Spleen (tissue), 11 donors: Measurements from ENCODE around the gene NECAB2. TPM values are rescaled to one million over a fixed set of nuclear protein-coding genes. Genes with fewer than 3 reads are reported as not detected.

Source experiments
- DNase-seq: peaks from one replicate; pipeline ENCODE4 v3.0.0-alpha.2; 2020
- H3K27ac ChIP-seq, 8 donors: fragments of 200-600 bp; sonication (generic) in 7 of 8; 1 replicate in 4 of 8; 2 replicates in 4 of 8; pipeline versions ENCODE4 v1.5.0 to v1.8.0; 2016 to 2021; ENCODE audit warnings: inconsistent platforms in 4 of 8, mild to moderate bottlenecking in 4 of 8, moderate library complexity in 1 of 8
- H3K27me3 ChIP-seq, 7 donors: fragments of 200-600 bp; sonication (generic) in 6 of 7; replicated peaks in 1 of 7; 1 replicate in 4 of 7; 2 replicates in 3 of 7; pipeline versions ENCODE4 v1.5.0 to v1.8.0; 2016 to 2021; ENCODE audit warnings: inconsistent platforms in 3 of 7, mild to moderate bottlenecking in 1 of 7
- H3K36me3 ChIP-seq, 6 donors: fragments of 200-600 bp; sonication (generic) in 5 of 6; 1 replicate in 4 of 6; 2 replicates in 2 of 6; pipeline versions ENCODE4 v1.5.0 to v1.8.0; 2016 to 2021; ENCODE audit warnings: inconsistent platforms in 2 of 6
- H3K4me1 ChIP-seq, 6 donors: fragments of 200-600 bp; sonication (generic) in 5 of 6; 1 replicate in 3 of 6; 2 replicates in 3 of 6; pipeline versions ENCODE4 v1.5.0 to v1.8.0; 2016 to 2021; ENCODE audit warnings: inconsistent platforms in 3 of 6
- H3K4me3 ChIP-seq, 8 donors: fragments of 200-600 bp; sonication (generic) in 7 of 8; 1 replicate in 4 of 8; 2 replicates in 4 of 8; pipeline versions ENCODE4 v1.5.0 to v1.8.0; 2016 to 2021; ENCODE audit warnings: inconsistent platforms in 4 of 8, mild to moderate bottlenecking in 4 of 8, moderate library complexity in 2 of 8
- H3K9me3 ChIP-seq, 8 donors: fragments of 200-600 bp; sonication (generic) in 7 of 8; 1 replicate in 4 of 8; 2 replicates in 4 of 8; pipeline versions ENCODE4 v1.5.0 to v1.8.0; 2016 to 2021; ENCODE audit warnings: inconsistent platforms in 4 of 8
- POLR2A ChIP-seq, 3 donors: fragments of 450-650 bp; IDR thresholded peaks; one replicate each; pipeline ENCODE4 v1.5.1; 2017; ENCODE audit warnings: antibody characterized with exemption in 3 of 3, mild to moderate bottlenecking in 1 of 3
- POLR2AphosphoS5 ChIP-seq, 3 donors: sonication (generic); formaldehyde crosslinking; IDR thresholded peaks; one replicate each; pipeline ENCODE4 v1.5.1; 2017; ENCODE audit warnings: antibody characterized with exemption in 3 of 3
- WGBS, 5 donors: extraction: QIAGEN DNeasy Blood & Tissue Kit in 3 of 5; methylation state at CpG; one replicate each; pipeline versions ENCODE4 v1.1.5 to v1.1.7; 2013 to 2018; 5-methylcytosine and 5-hydroxymethylcytosine counted together
- intact Hi-C: fragments of 100-400 bp; cut with DNase I; formaldehyde crosslinking; loops from one replicate; pipeline ENCODE4 v1.15.0; 2023; ENCODE audit warnings: low total_unique reads
- polyA plus RNA-seq, 3 donors: library from polyadenylated mRNA; stranded (reverse); fragments of 200-250 nt; gene quantifications; one replicate each; pipeline ENCODE4 v1.2.1, GENCODE V29; 2013
- total RNA-seq, 7 donors: library from RNA; depleted of rRNA in 3 of 7; stranded (reverse); fragments of >200 nt in 3 of 7; fragmentation: NEBNext Ultra II Directional in 4 of 7; extraction: Animal tissue kit (Norgen Biotek cat#: 25700) in 4 of 7; gene quantifications; one replicate each; pipeline versions ENCODE4 v1.1.0 to v1.2.1, GENCODE V29; 2016 to 2021
- TF ChIP-seq, protein P1 (sequence below), 11 experiments: fragments of 200-600 bp in 7 of 11; fragments of 450-650 bp in 4 of 11; sonication (generic) in 4 of 11; IDR thresholded peaks in 8 of 11; conservative IDR thresholded peaks in 3 of 11; 1 replicate in 7 of 11; 2 replicates in 4 of 11; pipeline versions ENCODE4 v1.4.0 to v1.8.0; 2016 to 2021; ENCODE audit warnings: antibody characterized with exemption in 11 of 11, inconsistent platforms in 4 of 11, mild to moderate bottlenecking in 1 of 11
- donor health status: healthy with polysubstance abuse.
- donor health status: DM: no; HTN: no; CAD: no; lungs with moderate emphysema.
- donor health status: DM: no; HTN: no; CAD: no.
- donor health status: Bipolar disorder and iron deficiency.
- donor health status: healthy.
- donor health status: DM: no; HTN: no; CAD: no.
- donor health status: DM: yes; HTN: yes; CAD: no.

The NECAB2 gene
- total and polyA plus RNA-seq, 10 donors, result 0.16 to 3.1 (median 1.2) TPM; not detected in 4

DNA sequence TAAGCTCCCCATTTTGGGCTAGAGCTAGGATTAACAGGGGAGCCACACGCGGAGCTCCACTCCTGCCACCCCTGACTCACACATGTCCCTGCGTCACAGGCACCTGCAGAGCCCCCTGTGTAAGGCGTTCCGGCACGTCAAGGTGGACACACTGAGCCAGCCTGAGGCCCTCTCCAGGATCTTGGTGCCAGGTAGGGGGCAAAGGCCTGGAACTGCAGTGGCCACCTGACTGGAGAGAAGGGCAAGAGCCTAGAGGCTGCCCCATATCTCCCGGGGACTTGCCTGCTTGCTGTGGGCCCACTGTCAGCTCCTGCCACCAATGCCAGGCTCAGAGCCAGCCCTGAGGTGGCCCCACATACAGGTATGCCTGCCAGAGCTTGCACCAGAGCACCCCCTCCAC lies 33.7 kb downstream of the NECAB2 start:
- 83 to 94% (median 89%) methylated on average over 2 to 7 of the region's 7 CpGs for WGBS, 5 donors

GRCh38 chr16:84003038-84003437 lies 35.0 kb downstream of the NECAB2 start:
- WGBS, 5 donors, result 67 to 84% (median 75%) methylated on average over 10 to 12 of the region's 12 CpGs

More for the DNA sequence above, 33.7 kb downstream of the NECAB2 start:
- DNase-seq, result no peak
- Histone ChIP-seq H3K9me3 (no peaks in the 10 kb centered on the region), H3K27me3 (peaks cover 0 to 89% (median 0%) of the 10 kb centered on the region in 7 donors), H3K27ac (no peak overlapping the region), H3K36me3 (no peaks in the 10 kb centered on the region), H3K4me3 (no peak overlapping the region), H3K4me1 (no peaks in the 10 kb centered on the region)
- TF ChIP-seq, protein P1, sequence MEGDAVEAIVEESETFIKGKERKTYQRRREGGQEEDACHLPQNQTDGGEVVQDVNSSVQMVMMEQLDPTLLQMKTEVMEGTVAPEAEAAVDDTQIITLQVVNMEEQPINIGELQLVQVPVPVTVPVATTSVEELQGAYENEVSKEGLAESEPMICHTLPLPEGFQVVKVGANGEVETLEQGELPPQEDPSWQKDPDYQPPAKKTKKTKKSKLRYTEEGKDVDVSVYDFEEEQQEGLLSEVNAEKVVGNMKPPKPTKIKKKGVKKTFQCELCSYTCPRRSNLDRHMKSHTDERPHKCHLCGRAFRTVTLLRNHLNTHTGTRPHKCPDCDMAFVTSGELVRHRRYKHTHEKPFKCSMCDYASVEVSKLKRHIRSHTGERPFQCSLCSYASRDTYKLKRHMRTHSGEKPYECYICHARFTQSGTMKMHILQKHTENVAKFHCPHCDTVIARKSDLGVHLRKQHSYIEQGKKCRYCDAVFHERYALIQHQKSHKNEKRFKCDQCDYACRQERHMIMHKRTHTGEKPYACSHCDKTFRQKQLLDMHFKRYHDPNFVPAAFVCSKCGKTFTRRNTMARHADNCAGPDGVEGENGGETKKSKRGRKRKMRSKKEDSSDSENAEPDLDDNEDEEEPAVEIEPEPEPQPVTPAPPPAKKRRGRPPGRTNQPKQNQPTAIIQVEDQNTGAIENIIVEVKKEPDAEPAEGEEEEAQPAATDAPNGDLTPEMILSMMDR (IDR thresholded peaks at IDR 0.05 in 8 of 11, conservative IDR thresholded peaks at IDR 0.05 in 3 of 11), result no peak
- TF ChIP-seq POLR2A (IDR thresholded peaks at IDR 0.05) (no peak), POLR2AphosphoS5 (IDR thresholded peaks at IDR 0.05) (no peak)
- intact Hi-C loops, result no loop called here

GRCh38 chr16:84004442-84004841 lies 36.4 kb downstream of the NECAB2 start:
- Histone ChIP-seq H3K36me3 (no peaks in the 10 kb centered on the region), H3K27ac (no peak overlapping the region), H3K4me3 (no peak overlapping the region), H3K27me3 (peaks cover 0 to 72% (median 0%) of the 10 kb centered on the region in 7 donors), H3K4me1 (no peaks in the 10 kb centered on the region), H3K9me3 (no peaks in the 10 kb centered on the region)
- intact Hi-C loops, result no loop called here
- WGBS, 5 donors, result 71 to 82% (median 79%) methylated on average over 7 of the region's 7 CpGs
- no peak for DNase-seq
- no peak for TF ChIP-seq POLR2A (IDR thresholded peaks at IDR 0.05)
- no peak for TF ChIP-seq POLR2AphosphoS5 (IDR thresholded peaks at IDR 0.05)
- TF ChIP-seq, protein P1 (IDR thresholded peaks at IDR 0.05 in 8 of 11, conservative IDR thresholded peaks at IDR 0.05 in 3 of 11), result no peak

More at GRCh38 chr16:84003038-84003437, 35.0 kb downstream of the NECAB2 start:
- TF ChIP-seq POLR2A (IDR thresholded peaks at IDR 0.05) (no peak), POLR2AphosphoS5 (IDR thresholded peaks at IDR 0.05) (no peak)
- TF ChIP-seq, protein P1 (IDR thresholded peaks at IDR 0.05 in 8 of 11, conservative IDR thresholded peaks at IDR 0.05 in 3 of 11), result no peak
- no peak overlapping the region for H3K4me3 ChIP-seq
- H3K9me3 ChIP-seq, result no peaks in the 10 kb centered on the region
- intact Hi-C loops, result no loop called here
- H3K36me3 ChIP-seq, result no peaks in the 10 kb centered on the region
- H3K4me1 ChIP-seq, result no peaks in the 10 kb centered on the region
- no peak for DNase-seq
- H3K27me3 ChIP-seq, result peaks cover 0 to 86% (median 0%) of the 10 kb centered on the region in 7 donors
- H3K27ac ChIP-seq, result no peak overlapping the region

GRCh38 chr16:84005391-84005790 lies 37.3 kb downstream of the NECAB2 start:
- TF ChIP-seq, protein P1 (IDR thresholded peaks at IDR 0.05 in 8 of 11, conservative IDR thresholded peaks at IDR 0.05 in 3 of 11), result no peak
- Histone ChIP-seq H3K36me3 (no peaks in the 10 kb centered on the region), H3K9me3 (no peaks in the 10 kb centered on the region), H3K27me3 (peaks cover 0 to 68% (median 0%) of the 10 kb centered on the region in 7 donors), H3K4me1 (no peaks in the 10 kb centered on the region), H3K4me3 (no peak overlapping the region), H3K27ac (no peak overlapping the region)
- intact Hi-C loops, result no loop called here
- DNase-seq, result no peak
- 68 to 80% (median 77%) methylated on average over 3 to 5 of the region's 5 CpGs for WGBS, 5 donors
